GM19193 (cell line): Measurements from ENCODE around the gene KLK3.

Experiments
- POLR2A ChIP-seq: IDR thresholded peaks from 4 replicates; pipeline ENCODE4 v1.6.1; 2011; ENCODE audit not compliant: insufficient read depth, insufficient read length; ENCODE audit errors: extremely low read depth

Gene KLK3

GRCh38 chr19:50854636-50855410, at the start of gene KLK3:
KLK3 (plus strand) TSS chr19:50854915; CDS start chr19:50854956, 41 bp downstream.
- no peak for TF ChIP-seq POLR2A

- no peak for TF ChIP-seq POLR2A
Measured at GRCh38 chr19:50808856-50809255, 45.9 kb upstream of the KLK3 start.

- TF ChIP-seq POLR2A = no peak
Measured at GRCh38 chr19:50812474-50812873, 42.2 kb upstream of the KLK3 start.

- TF ChIP-seq POLR2A = no peak
Measured at GRCh38 chr19:50814883-50815282, 39.8 kb upstream of the KLK3 start.

- TF ChIP-seq POLR2A = no peak
Measured at GRCh38 chr19:50815439-50815838, 39.3 kb upstream of the KLK3 start.

GRCh38 chr19:50817941-50818858, 36.5 kb upstream of the KLK3 start:
- TF ChIP-seq POLR2A = peak; percentile 59

- no peak for TF ChIP-seq POLR2A
Measured at GRCh38 chr19:50818859-50819472, 35.7 kb upstream of the KLK3 start.

GRCh38 chr19:50819636-50820035, 35.1 kb upstream of the KLK3 start:
- TF ChIP-seq POLR2A = no peak

- peak; percentile 7 for TF ChIP-seq POLR2A
Measured at GRCh38 chr19:50820086-50820485, 34.6 kb upstream of the KLK3 start.

GRCh38 chr19:50820549-50821247, 34.0 kb upstream of the KLK3 start:
- peak; percentile 15 for TF ChIP-seq POLR2A

- TF ChIP-seq POLR2A = no peak
Measured at GRCh38 chr19:50821248-50821612, 33.5 kb upstream of the KLK3 start.

GRCh38 chr19:50821622-50822021, 33.1 kb upstream of the KLK3 start:
- TF ChIP-seq POLR2A = no peak

GRCh38 chr19:50822661-50823208, 32.0 kb upstream of the KLK3 start:
- no peak for TF ChIP-seq POLR2A

GRCh38 chr19:50823389-50824042, 31.2 kb upstream of the KLK3 start, which contains the start of gene KLK1:
KLK1 (minus strand) TSS chr19:50823787; CDS start chr19:50823748, 39 bp downstream.
- no peak for TF ChIP-seq POLR2A
